ENCODE measurements around the gene LSAMP. TPM values are rescaled to one million over a fixed set of nuclear protein-coding genes. Genes with fewer than 3 reads are reported as not detected.

Gene LSAMP
- total RNA-seq, 1 experiment from 2014 or later, result 3.1 TPM

DNA sequence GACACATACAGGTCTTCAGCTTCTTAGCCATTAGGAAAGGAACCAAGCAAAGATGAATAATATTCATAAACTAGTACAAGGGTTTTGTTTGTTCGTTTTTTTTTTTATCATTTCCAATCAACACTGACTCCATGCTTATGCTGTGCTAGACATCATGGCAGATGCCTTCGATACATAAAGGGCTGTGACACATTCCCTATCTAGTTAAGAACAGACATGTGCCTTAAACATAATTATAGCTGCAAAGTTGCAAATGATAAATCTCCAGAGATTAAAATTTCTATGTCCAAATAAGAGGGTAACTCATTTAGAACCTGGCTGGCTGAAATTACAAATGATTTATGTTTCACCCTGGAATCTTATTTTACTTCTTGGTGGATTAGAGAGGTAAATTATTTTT is 386.4 kb downstream of the LSAMP start:
- TF ChIP-seq REST (IDR thresholded peaks at IDR 0.05; ENCODE audit: insufficient read depth in 1 of 2, low read depth in 2 of 2, low read length in 1 of 2) (no peak), POLR2AphosphoS5 (IDR thresholded peaks at IDR 0.05; ENCODE audit: low read depth, low read length) (no peak), TCF7L2 (IDR thresholded peaks at IDR 0.05; ENCODE audit: low read depth, low read length) (no peak), SIN3A (IDR thresholded peaks at IDR 0.05; ENCODE audit: borderline replicate concordance, insufficient read depth, low read depth, low read length) (no peak)
- TF ChIP-seq, protein P1, sequence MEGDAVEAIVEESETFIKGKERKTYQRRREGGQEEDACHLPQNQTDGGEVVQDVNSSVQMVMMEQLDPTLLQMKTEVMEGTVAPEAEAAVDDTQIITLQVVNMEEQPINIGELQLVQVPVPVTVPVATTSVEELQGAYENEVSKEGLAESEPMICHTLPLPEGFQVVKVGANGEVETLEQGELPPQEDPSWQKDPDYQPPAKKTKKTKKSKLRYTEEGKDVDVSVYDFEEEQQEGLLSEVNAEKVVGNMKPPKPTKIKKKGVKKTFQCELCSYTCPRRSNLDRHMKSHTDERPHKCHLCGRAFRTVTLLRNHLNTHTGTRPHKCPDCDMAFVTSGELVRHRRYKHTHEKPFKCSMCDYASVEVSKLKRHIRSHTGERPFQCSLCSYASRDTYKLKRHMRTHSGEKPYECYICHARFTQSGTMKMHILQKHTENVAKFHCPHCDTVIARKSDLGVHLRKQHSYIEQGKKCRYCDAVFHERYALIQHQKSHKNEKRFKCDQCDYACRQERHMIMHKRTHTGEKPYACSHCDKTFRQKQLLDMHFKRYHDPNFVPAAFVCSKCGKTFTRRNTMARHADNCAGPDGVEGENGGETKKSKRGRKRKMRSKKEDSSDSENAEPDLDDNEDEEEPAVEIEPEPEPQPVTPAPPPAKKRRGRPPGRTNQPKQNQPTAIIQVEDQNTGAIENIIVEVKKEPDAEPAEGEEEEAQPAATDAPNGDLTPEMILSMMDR (IDR thresholded peaks at IDR 0.05), result no peak
- H3K4me3 ChIP-seq (ENCODE audit: low read depth in 2 of 2, low read length in 2 of 2), result no peak overlapping the region
- CTCF ChIA-PET, result no interaction called here
- H3K27ac ChIP-seq (ENCODE audit: low read length), result no peak overlapping the region
- no peaks in the 10 kb centered on the region for H3K9me3 ChIP-seq (ENCODE audit: control insufficient read depth, insufficient read depth, low read depth, low read length)
- DNase-seq (ENCODE audit: low read depth, low spot score) (no peak), ATAC-seq (no peak)
- no peaks in the 10 kb centered on the region for H3K36me3 ChIP-seq (ENCODE audit: control insufficient read depth, insufficient read depth, low read length)
- no TSS peak for BruUV-seq (replicated peaks)
- intact Hi-C loops (cut with micrococcal nuclease; ENCODE audit: unreplicated experiment), result no loop called here
- POLR2A ChIA-PET, result no interaction called here
- in situ Hi-C loops (cut with HindIII; ENCODE audit: low pct_unique_long_range_greater_than_20kb, low sequenced_read_pairs), result no loop called here
- no peaks in the 10 kb centered on the region for H3K27me3 ChIP-seq (ENCODE audit: control insufficient read depth, insufficient read depth, low read length)
- H3K4me1 ChIP-seq (ENCODE audit: control insufficient read depth, insufficient read depth, low read length), result no peaks in the 10 kb centered on the region

- ChIA-PET POLR2A (no interaction called here), CTCF (interaction anchor here (0.6 kb wide), 1 partner anchor 1204 kb away, joined by 4 read pairs; no protein-coding TSS in a partner anchor)
- no peak for DNase-seq (ENCODE audit: low read depth, low spot score)
- no TSS peak for BruUV-seq (replicated peaks)
- H3K4me3 ChIP-seq (ENCODE audit: low read depth in 2 of 2, low read length in 2 of 2), result no peak overlapping the region
- TF ChIP-seq POLR2AphosphoS5 (IDR thresholded peaks at IDR 0.05; ENCODE audit: low read depth, low read length), result no peak
- no peak for TF ChIP-seq TCF7L2 (IDR thresholded peaks at IDR 0.05; ENCODE audit: low read depth, low read length)
- TF ChIP-seq SIN3A (IDR thresholded peaks at IDR 0.05; ENCODE audit: borderline replicate concordance, insufficient read depth, low read depth, low read length), result no peak
- TF ChIP-seq, protein P1 (IDR thresholded peaks at IDR 0.05), result no peak
- TF ChIP-seq REST (IDR thresholded peaks at IDR 0.05; ENCODE audit: insufficient read depth in 1 of 2, low read depth in 2 of 2, low read length in 1 of 2), result no peak
- no peaks in the 10 kb centered on the region for H3K9me3 ChIP-seq (ENCODE audit: control insufficient read depth, insufficient read depth, low read depth, low read length)
- intact Hi-C loops (cut with micrococcal nuclease; ENCODE audit: unreplicated experiment), result no loop called here
- ATAC-seq, result no peak
- no peaks in the 10 kb centered on the region for H3K27me3 ChIP-seq (ENCODE audit: control insufficient read depth, insufficient read depth, low read length)
- in situ Hi-C loops (cut with HindIII; ENCODE audit: low pct_unique_long_range_greater_than_20kb, low sequenced_read_pairs), result no loop called here
- H3K4me1 ChIP-seq (ENCODE audit: control insufficient read depth, insufficient read depth, low read length), result no peaks in the 10 kb centered on the region
- no peak overlapping the region for H3K27ac ChIP-seq (ENCODE audit: low read length)
- H3K36me3 ChIP-seq (ENCODE audit: control insufficient read depth, insufficient read depth, low read length), result no peaks in the 10 kb centered on the region
These were observed 387.8 kb downstream of the LSAMP start for GRCh38 chr3:116057400-116058006.
